Heart right ventricle (tissue), 16 donors: ENCODE measurements around the gene CALHM5. TPM values are rescaled to one million over a fixed set of nuclear protein-coding genes. Genes with fewer than 3 reads are reported as not detected.

Experiments used
- ATAC-seq, 8 donors: fragments of 200-7000 bp; cut with Tn5 transposase; one replicate each; pipeline ENCODE4 v1.9.1; 2020; ENCODE audit warnings: mild to moderate bottlenecking in 8 of 8, moderate library complexity in 8 of 8, moderate number of reproducible peaks in 1 of 8
- DNase-seq, 2 donors: peaks; one replicate each; pipeline ENCODE4 v3.0.0-alpha.2; 2020
- H3K27ac ChIP-seq, 10 donors: fragments of 200-600 bp; sonication (generic) in 2 of 10; one replicate each; pipeline versions ENCODE4 v1.5.0 to v1.8.0; 2020 to 2022; ENCODE audit warnings: mild to moderate bottlenecking in 3 of 10
- H3K27me3 ChIP-seq, 7 donors: fragments of 200-600 bp; one replicate each; pipeline ENCODE4 v1.8.0; 2021 to 2022; ENCODE audit warnings: mild to moderate bottlenecking in 2 of 7
- H3K36me3 ChIP-seq, 9 donors: fragments of 200-600 bp; sonication (generic) in 1 of 9; one replicate each; pipeline versions ENCODE4 v1.5.0 to v1.8.0; 2020 to 2022; ENCODE audit warnings: mild to moderate bottlenecking in 2 of 9
- H3K4me1 ChIP-seq, 9 donors: fragments of 200-600 bp; sonication (generic) in 1 of 9; one replicate each; pipeline versions ENCODE4 v1.5.0 to v1.8.0; 2020 to 2022; ENCODE audit warnings: mild to moderate bottlenecking in 4 of 9
- H3K4me3 ChIP-seq, 10 donors: fragments of 200-600 bp; sonication (generic) in 2 of 10; one replicate each; pipeline versions ENCODE4 v1.5.0 to v1.8.0; 2020 to 2022; ENCODE audit warnings: mild to moderate bottlenecking in 7 of 10, moderate library complexity in 2 of 10
- H3K9me3 ChIP-seq, 11 donors: fragments of 200-600 bp in 10 of 11; sonication (generic) in 2 of 11; one replicate each; pipeline versions ENCODE4 v1.5.0 to v1.8.0; 2013 to 2022; ENCODE audit warnings: mild to moderate bottlenecking in 2 of 11, control low read depth in 1 of 11, moderate library complexity in 1 of 11
- WGBS, 2 donors: extraction: QIAGEN DNeasy Blood & Tissue Kit; methylation state at CpG; one replicate each; pipeline ENCODE4 v1.1.7; 2013; ENCODE audit warnings: inconsistent platforms in 1 of 2; 5-methylcytosine and 5-hydroxymethylcytosine counted together
- intact Hi-C, 10 donors: fragments of 100-400 bp; cut with DNase I; formaldehyde crosslinking; loops; one replicate each; pipeline versions ENCODE4 v1.11.1 to v1.14.2; 2022
- long read RNA-seq, 3 donors: library from polyadenylated mRNA; unstranded; transcript quantifications; one replicate each; pipeline ENCODE4 v2.0.0, GENCODE V29; 2020 to 2021
- polyA plus RNA-seq, 2 donors: library from polyadenylated mRNA; stranded (reverse); fragments of 200-250 nt; gene quantifications; one replicate each; pipeline ENCODE4 v1.2.3, GENCODE V29; 2013
- total RNA-seq, 10 donors: library from RNA; stranded (reverse); fragmentation: NEBNext Ultra II Directional in 3 of 10; extraction: Animal tissue kit (Norgen Biotek cat#: 25700) in 3 of 10; gene quantifications; one replicate each; pipeline versions ENCODE4 v1.2.1 to v1.2.4, GENCODE V29; 2021 to 2023
- TF ChIP-seq, protein P1 (sequence below), 9 donors: fragments of 200-600 bp; sonication (generic) in 2 of 9; IDR thresholded peaks; one replicate each; pipeline versions ENCODE4 v1.5.0 to v1.8.0; 2021 to 2022; ENCODE audit warnings: antibody characterized with exemption in 9 of 9, mild to moderate bottlenecking in 5 of 9, moderate library complexity in 1 of 9
- donor health status: Arrhythmogenic right ventricular cardiomyopathy.
- donor health status: ischemic (EF 13 %, LVEDD 7.1; RV severe dilation, severe dysfunction).
- donor health status: healthy with polysubstance abuse.
- donor health status: DM: no; HTN: yes; CAD: no.
- donor health status: DM: no; HTN: no; CAD: no.
- donor health status: ischemic (EF 25% LVEDD 6.9; RV normal size, moderate dysfunction).
- donor health status: ischemic (EF 25% LVEDD 5.7; RV mildly dilated, moderate dysfunction).
- donor health status: healthy.
- donor health status: DM: yes; HTN: yes; CAD: no.
- donor health status: Ischemic cardiomyopathy.
- donor health status: ischemic (EF 35%, LVEDD 5.7; RV mildly dilated, moderate dysfunction).
- donor health status: nonischemic (EF 11% LVEDD 7.7; RV severe dilation, severe dysfunction).
- donor health status: DM: yes; HTN: yes; CAD: no.
- donor health status: PGD.
- donor health status: ischemic (EF 29% LVEDD 5.4; RV normal size, mild dysfunction).
- donor health status: nonischemic (EF 23%, LVEDD 6.1; RV moderate dilation, normal function).

CALHM5 gene
- total RNA-seq (1 to 10 TPM; 1.1 to 2.8 (median 1.5) TPM), polyA plus RNA-seq (1 to 10 TPM; 1.2 TPM)
- long read RNA-seq, donor 1, full-length matches to known transcripts: 13 of 14 reads
- long read RNA-seq, donor 1, partial matches to known transcripts: 0 of 14 reads
- long read RNA-seq, donor 1, other reads (novel, unspliced or antisense): 1 of 14 reads
- long read RNA-seq, donor 2, full-length matches to known transcripts: 15 of 18 reads
- long read RNA-seq, donor 2, partial matches to known transcripts: 0 of 18 reads
- long read RNA-seq, donor 2, other reads (novel, unspliced or antisense): 3 of 18 reads
- long read RNA-seq, donor 3, full-length matches to known transcripts: 2 of 3 reads
- long read RNA-seq, donor 3, partial matches to known transcripts: 0 of 3 reads
- long read RNA-seq, donor 3, other reads (novel, unspliced or antisense): 1 of 3 reads

DNA sequence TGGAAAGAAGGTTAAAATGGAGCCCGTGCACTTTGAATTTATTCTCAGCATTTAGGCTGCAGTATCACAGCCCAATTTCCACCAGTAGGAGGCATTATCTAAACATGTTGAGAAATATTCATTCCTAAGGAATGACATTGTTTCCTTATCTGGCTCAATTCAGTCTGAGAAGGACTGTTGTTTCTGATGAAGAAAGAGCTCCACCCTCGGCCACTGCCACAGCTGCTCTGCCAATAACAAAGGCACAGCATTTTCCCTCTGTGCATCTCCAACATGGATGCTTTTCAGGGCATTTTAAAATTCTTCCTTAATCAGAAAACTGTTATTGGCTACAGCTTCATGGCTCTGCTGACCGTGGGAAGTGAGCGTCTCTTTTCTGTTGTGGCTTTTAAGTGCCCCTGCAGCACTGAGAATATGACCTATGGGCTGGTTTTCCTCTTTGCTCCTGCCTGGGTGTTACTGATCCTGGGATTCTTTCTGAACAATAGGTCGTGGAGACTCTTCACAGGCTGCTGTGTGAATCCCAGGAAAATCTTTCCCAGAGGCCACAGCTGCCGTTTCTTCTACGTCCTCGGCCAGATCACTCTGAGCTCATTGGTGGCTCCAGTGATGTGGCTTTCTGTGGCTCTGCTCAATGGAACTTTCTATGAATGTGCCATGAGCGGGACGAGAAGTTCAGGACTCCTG is at the start of gene CALHM5:
TSS of gene CALHM5 (plus strand) at position 216 of the 687 bp plus-strand sequence. CDS start at position 274, 58 bp downstream.
- peak; percentile 84 to 97 (median 92) for ATAC-seq
- Histone ChIP-seq H3K36me3 (peaks cover 0 to 13% (median 6%) of the 10 kb centered on the region in 9 donors), H3K4me3 (peak within 1 kb of the TSS; percentile 27 to 60 (median 52)), H3K9me3 (peaks cover 0 to 14% (median 0%) of the 10 kb centered on the region in 11 donors), H3K27me3 (no peaks in the 10 kb centered on the region), H3K4me1 (peaks cover 0 to 24% (median 14%) of the 10 kb centered on the region in 9 donors), H3K27ac (peak within 1 kb of the TSS; percentile 76 to 92 (median 86))
- intact Hi-C loops: loop anchor here in 3 of 10 donors (1.0 to 2.0 kb wide), 4 partner anchors 15 to 25 kb away; no protein-coding TSS in a partner anchor
- DNase-seq: peak; percentile 43 to 58
- WGBS, 2 donors: 27 to 38% methylated on average over 10 of the region's 10 CpGs
- TF ChIP-seq, protein P1, sequence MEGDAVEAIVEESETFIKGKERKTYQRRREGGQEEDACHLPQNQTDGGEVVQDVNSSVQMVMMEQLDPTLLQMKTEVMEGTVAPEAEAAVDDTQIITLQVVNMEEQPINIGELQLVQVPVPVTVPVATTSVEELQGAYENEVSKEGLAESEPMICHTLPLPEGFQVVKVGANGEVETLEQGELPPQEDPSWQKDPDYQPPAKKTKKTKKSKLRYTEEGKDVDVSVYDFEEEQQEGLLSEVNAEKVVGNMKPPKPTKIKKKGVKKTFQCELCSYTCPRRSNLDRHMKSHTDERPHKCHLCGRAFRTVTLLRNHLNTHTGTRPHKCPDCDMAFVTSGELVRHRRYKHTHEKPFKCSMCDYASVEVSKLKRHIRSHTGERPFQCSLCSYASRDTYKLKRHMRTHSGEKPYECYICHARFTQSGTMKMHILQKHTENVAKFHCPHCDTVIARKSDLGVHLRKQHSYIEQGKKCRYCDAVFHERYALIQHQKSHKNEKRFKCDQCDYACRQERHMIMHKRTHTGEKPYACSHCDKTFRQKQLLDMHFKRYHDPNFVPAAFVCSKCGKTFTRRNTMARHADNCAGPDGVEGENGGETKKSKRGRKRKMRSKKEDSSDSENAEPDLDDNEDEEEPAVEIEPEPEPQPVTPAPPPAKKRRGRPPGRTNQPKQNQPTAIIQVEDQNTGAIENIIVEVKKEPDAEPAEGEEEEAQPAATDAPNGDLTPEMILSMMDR (IDR thresholded peaks at IDR 0.05): peak; percentile 18 to 83 (median 69)

- H3K27ac ChIP-seq: peak overlapping the region in 4 of 10 donors; percentile 20 to 90 (median 30)
- TF ChIP-seq, protein P1 (IDR thresholded peaks at IDR 0.05): peak in 2 of 9 donors; percentile 6 to 7
- ATAC-seq (peak; percentile 69 to 87 (median 76)), DNase-seq (peak; percentile 7 to 46)
- peak overlapping the region; percentile 11 to 65 (median 53) for H3K4me3 ChIP-seq
- H3K27me3 ChIP-seq: peaks cover 0 to 22% (median 10%) of the 10 kb centered on the region in 7 donors
- intact Hi-C loops: no loop called here
- H3K36me3 ChIP-seq: no peaks in the 10 kb centered on the region
- H3K9me3 ChIP-seq: no peaks in the 10 kb centered on the region
- 11% methylated on average over 84 of the region's 84 CpGs for WGBS, 2 donors
- peaks cover 0 to 48% (median 0%) of the 10 kb centered on the region in 9 donors for H3K4me1 ChIP-seq
Observed at GRCh38 chr6:116461932-116462885, 49.2 kb upstream of the CALHM5 start.

- WGBS, 2 donors: 90 to 96% methylated on average over 4 of the region's 4 CpGs
- TF ChIP-seq, protein P1 (IDR thresholded peaks at IDR 0.05): no peak
- intact Hi-C loops: no loop called here
- peaks cover 0 to 42% (median 3%) of the 10 kb centered on the region in 9 donors for H3K4me1 ChIP-seq
- ATAC-seq: no peak
- H3K36me3 ChIP-seq: no peaks in the 10 kb centered on the region
- DNase-seq: no peak
- H3K9me3 ChIP-seq: no peaks in the 10 kb centered on the region
- H3K27me3 ChIP-seq: peaks cover 0 to 22% (median 10%) of the 10 kb centered on the region in 7 donors
- H3K27ac ChIP-seq: peak overlapping the region in 1 of 10 donors; percentile 90
- H3K4me3 ChIP-seq: peak overlapping the region in 1 of 10 donors; percentile 65
Observed at GRCh38 chr6:116463301-116463700, 48.1 kb upstream of the CALHM5 start.
